B cell (primary cell): Measurements from ENCODE around the gene SH3BGR.
"Not testable (repeated sequence)": the region's sequence is repeated elsewhere in the genome, so short reads cannot be mapped to it uniquely, and the experiment has no call there.

Experiments used
- EZH2 ChIP-seq: IDR thresholded peaks from 2 replicates; pipeline ENCODE4 v1.6.1; 2012; ENCODE audit warnings: borderline replicate concordance, low read depth, mild to moderate bottlenecking, moderate library complexity, low read length; ENCODE audit not compliant: insufficient read depth, poor library complexity, severe bottlenecking
- TF ChIP-seq, protein P1 (sequence below): fragments of 200-600 bp; IDR thresholded peaks from one replicate; pipeline ENCODE4 v1.8.0; 2022; ENCODE audit warnings: antibody characterized with exemption, mild to moderate bottlenecking

DNA sequence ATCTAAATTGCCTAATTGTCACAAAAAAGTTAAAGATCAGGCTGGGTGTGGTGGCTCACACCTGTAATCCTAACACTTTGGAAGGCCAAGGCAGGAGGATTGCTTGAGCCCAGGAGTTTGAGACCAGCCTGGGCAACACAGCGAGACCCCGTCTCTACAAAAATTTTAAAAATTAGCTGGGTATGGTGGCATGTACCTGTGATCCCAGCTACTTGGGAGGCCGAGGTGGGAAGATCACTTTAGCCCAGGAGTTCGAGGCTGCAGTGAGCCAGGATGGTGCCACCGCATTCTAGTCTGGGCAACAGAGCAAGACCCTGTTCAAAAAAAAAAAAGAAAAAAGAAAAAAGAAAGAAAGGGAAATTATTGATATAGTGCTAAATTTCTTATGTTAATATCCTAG is 32.6 kb upstream of the SH3BGR start:
- TF ChIP-seq, protein P1, sequence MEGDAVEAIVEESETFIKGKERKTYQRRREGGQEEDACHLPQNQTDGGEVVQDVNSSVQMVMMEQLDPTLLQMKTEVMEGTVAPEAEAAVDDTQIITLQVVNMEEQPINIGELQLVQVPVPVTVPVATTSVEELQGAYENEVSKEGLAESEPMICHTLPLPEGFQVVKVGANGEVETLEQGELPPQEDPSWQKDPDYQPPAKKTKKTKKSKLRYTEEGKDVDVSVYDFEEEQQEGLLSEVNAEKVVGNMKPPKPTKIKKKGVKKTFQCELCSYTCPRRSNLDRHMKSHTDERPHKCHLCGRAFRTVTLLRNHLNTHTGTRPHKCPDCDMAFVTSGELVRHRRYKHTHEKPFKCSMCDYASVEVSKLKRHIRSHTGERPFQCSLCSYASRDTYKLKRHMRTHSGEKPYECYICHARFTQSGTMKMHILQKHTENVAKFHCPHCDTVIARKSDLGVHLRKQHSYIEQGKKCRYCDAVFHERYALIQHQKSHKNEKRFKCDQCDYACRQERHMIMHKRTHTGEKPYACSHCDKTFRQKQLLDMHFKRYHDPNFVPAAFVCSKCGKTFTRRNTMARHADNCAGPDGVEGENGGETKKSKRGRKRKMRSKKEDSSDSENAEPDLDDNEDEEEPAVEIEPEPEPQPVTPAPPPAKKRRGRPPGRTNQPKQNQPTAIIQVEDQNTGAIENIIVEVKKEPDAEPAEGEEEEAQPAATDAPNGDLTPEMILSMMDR, result not testable (repeated sequence)
- not testable (repeated sequence) for TF ChIP-seq EZH2
